ENCODE measurements around the gene HOXC6. TPM values are rescaled to one million over a fixed set of nuclear protein-coding genes. Genes with fewer than 3 reads are reported as not detected.

HOXC6 gene
- total and polyA plus RNA-seq, 9 of the 15 experiments (the other 6 are each of a cell fraction or from before 2014, with no cell fraction given), result 0.06 to 4.0 (median 1.4) TPM

- 0% methylated on average over 3 of the region's 3 CpGs for WGBS (ENCODE audit: insufficient coverage, low coverage, missing lambda C conversion rate)
- intact Hi-C loops (cut with micrococcal nuclease), result no loop called here
- TF ChIP-seq HDAC3 (IDR thresholded peaks at IDR 0.05; ENCODE audit: borderline replicate concordance, partially characterized antibody) (no peak), CAMTA2 (CRISPR knock-in tag; conservative IDR thresholded peaks at IDR 0.05) (no peak), ZNF280B (CRISPR knock-in tag; IDR thresholded peaks at IDR 0.05) (no peak), KDM1A (IDR thresholded peaks at IDR 0.05) (peak; percentile 81 to 84), HMBOX1 (IDR thresholded peaks at IDR 0.05) (no peak), FUS (optimal IDR thresholded peaks at IDR 0.05; ENCODE audit: low read depth, low read length) (no peak), CBFB (CRISPR knock-in tag; IDR thresholded peaks at IDR 0.05) (no peak), FOXA1 (IDR thresholded peaks at IDR 0.05; ENCODE audit: borderline replicate concordance) (no peak), E2F6 (IDR thresholded peaks at IDR 0.05; ENCODE audit: borderline replicate concordance in 1 of 2, extremely low read depth in 1 of 2, insufficient read depth in 1 of 2, insufficient read length in 1 of 2, low read depth in 1 of 2, low read length in 1 of 2, poor library complexity in 1 of 2, severe bottlenecking in 1 of 2) (no peak), GATA2 (CRISPR knock-in tag; IDR thresholded peaks at IDR 0.05) (no peak), EP300 (IDR thresholded peaks at IDR 0.05; ENCODE audit: low read length) (no peak), TRIM28 (IDR thresholded peaks at IDR 0.05) (no peak), SRF (CRISPR knock-in tag; IDR thresholded peaks at IDR 0.05) (no peak), HLTF (IDR thresholded peaks at IDR 0.05) (no peak), RCOR1 (IDR thresholded peaks at IDR 0.05; ENCODE audit: borderline replicate concordance in 1 of 2, low read depth in 2 of 2, low read length in 2 of 2) (peak in 1 of 2 experiments; percentile 79; a peak in 2 of 4 replicates), CBFA2T3 (IDR thresholded peaks at IDR 0.05) (peak; percentile 54), TCF3 (CRISPR knock-in tag; IDR thresholded peaks at IDR 0.05) (peak; percentile 27), YY1 (IDR thresholded peaks at IDR 0.05; ENCODE audit: borderline replicate concordance in 1 of 3, control insufficient read depth in 1 of 3, extremely low read depth in 1 of 3, insufficient read depth in 3 of 3, insufficient read length in 1 of 3, insufficient replicate concordance in 2 of 3, low read depth in 1 of 3, low read length in 2 of 3) (no peak), NR1H2 (CRISPR knock-in tag; IDR thresholded peaks at IDR 0.05) (no peak), NFIC (IDR thresholded peaks at IDR 0.05) (peak; percentile 63), ZNF197 (CRISPR knock-in tag; IDR thresholded peaks at IDR 0.05; ENCODE audit: low read depth) (no peak), ZNF668 (CRISPR knock-in tag; IDR thresholded peaks at IDR 0.05) (no peak)
Observed at GRCh38 chr12:54040648-54041047, 12.4 kb downstream of the HOXC6 start.

More at GRCh38 chr12:54040648-54041047, 12.4 kb downstream of the HOXC6 start:
- Histone ChIP-seq H3K36me3 (ENCODE audit: control insufficient read depth, insufficient read depth, low read length) (no peaks in the 10 kb centered on the region), H3K9me1 (ENCODE audit: control insufficient read depth, insufficient read depth, low read length) (no peaks in the 10 kb centered on the region), H3K27ac (ENCODE audit: extremely low read depth, low read depth, low read length) (no peak overlapping the region), H3K79me2 (ENCODE audit: control insufficient read depth, insufficient read depth, low read length) (no peaks in the 10 kb centered on the region), H2AFZ (ENCODE audit: low read depth, low read length) (peak overlapping the region; percentile 56; the same call in 1 of the 2 replicates), H3K4me3 (no peak overlapping the region), H3K4me2 (ENCODE audit: insufficient read depth, low read length) (no peak overlapping the region; the same call in 1 of the 2 replicates), H3K4me1 (replicated peaks in 1 of 2; ENCODE audit: control insufficient read depth in 2 of 2, insufficient read depth in 2 of 2, low read length in 2 of 2) (peaks cover 0 to 4% of the 10 kb centered on the region in 2 experiments; a peak in 2 of 5 replicates), H4K20me1 (replicated peaks; ENCODE audit: control insufficient read depth, insufficient read depth, low read length) (no peaks in the 10 kb centered on the region), H3K27me3 (ENCODE audit: control insufficient read depth in 2 of 2, insufficient read depth in 2 of 2, low read length in 2 of 2) (peaks cover 20% of the 10 kb centered on the region in 2 experiments), H3K9ac (ENCODE audit: insufficient read depth in 1 of 2, low read depth in 2 of 2, low read length in 2 of 2) (no peak overlapping the region), H3K9me3 (replicated peaks; ENCODE audit: control insufficient read depth, insufficient read depth, low read depth, low read length) (no peaks in the 10 kb centered on the region)
- ChIA-PET POLR2A (interaction anchor here (0.8 to 1.7 kb wide), 5 partner anchors 10 to 363 kb away, joined by 3 to 7 read pairs (median 3); partner anchors contain the start of gene HOXC6), CTCF (ENCODE audit: low intra/inter-chr PET ratio) (no interaction called here)
- FAIRE-seq, result no peak
- DNase-seq (ENCODE audit: extremely low read depth in 1 of 4, low spot score in 3 of 4), result no peak
- no peak for ATAC-seq
- BruUV-seq (replicated peaks), result no TSS peak
- in situ Hi-C loops (cut with MboI), result no loop called here
